Muscle layer of colon (tissue), 2 donors: ENCODE measurements around the gene CYP3A5.
"Not testable (repeated sequence)": the region's sequence is repeated elsewhere in the genome, so short reads cannot be mapped to it uniquely, and the experiment has no call there.

Experiments
- H3K27ac ChIP-seq: one replicate; pipeline ENCODE4 v1.7.0; 2013; ENCODE audit warnings: low read depth, mild to moderate bottlenecking, low read length, moderate library complexity
- H3K27me3 ChIP-seq, 2 donors: one replicate each; pipeline ENCODE4 v1.7.0; 2013; ENCODE audit warnings: low read length in 2 of 2, mild to moderate bottlenecking in 2 of 2; ENCODE audit not compliant: insufficient read depth in 2 of 2, control insufficient read depth in 1 of 2
- H3K36me3 ChIP-seq: one replicate; pipeline ENCODE4 v1.7.0; 2013; ENCODE audit warnings: mild to moderate bottlenecking, low read length; ENCODE audit not compliant: insufficient read depth
- H3K4me1 ChIP-seq: one replicate; pipeline ENCODE4 v1.7.0; 2013; ENCODE audit warnings: mild to moderate bottlenecking, low read length; ENCODE audit not compliant: insufficient read depth
- H3K4me3 ChIP-seq, 2 donors: one replicate each; pipeline ENCODE4 v1.7.0; 2013; ENCODE audit warnings: low read length in 2 of 2, low read depth in 1 of 2, mild to moderate bottlenecking in 1 of 2, moderate library complexity in 1 of 2
- H3K9ac ChIP-seq: one replicate; pipeline ENCODE4 v1.7.0; 2013; ENCODE audit warnings: low read length
- H3K9me3 ChIP-seq: one replicate; pipeline ENCODE4 v1.7.0; 2013; ENCODE audit warnings: mild to moderate bottlenecking, low read length
- donor health status: abdominal sarcoma.
- donor health status: Adenocarcinoma of cecum.

CYP3A5 gene

DNA sequence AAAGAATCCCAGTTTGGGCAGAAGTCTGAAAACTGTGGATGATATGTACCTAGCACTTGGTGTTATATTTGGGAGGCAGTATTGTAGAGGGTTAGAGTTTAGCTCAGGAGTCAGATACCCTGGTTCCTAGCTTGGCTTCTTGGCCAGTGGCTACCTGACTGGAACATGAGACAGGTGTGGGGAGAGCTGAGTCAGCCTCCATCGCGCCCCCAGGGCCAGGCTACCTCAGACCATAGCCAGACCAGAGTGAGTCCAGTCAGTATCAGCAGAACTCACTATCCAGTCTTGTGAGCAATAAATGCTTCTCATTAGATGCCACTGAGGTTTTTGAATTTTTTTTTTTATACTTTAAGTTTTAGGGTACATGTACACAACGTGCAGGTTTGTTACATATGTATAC lies 26.0 kb downstream of the CYP3A5 start:
- no peaks in the 10 kb centered on the region for H3K27me3 ChIP-seq
- no peaks in the 10 kb centered on the region for H3K9me3 ChIP-seq
- H3K4me1 ChIP-seq, result no peaks in the 10 kb centered on the region
- H3K9ac ChIP-seq, result no peak overlapping the region
- no peak overlapping the region for H3K27ac ChIP-seq
- H3K4me3 ChIP-seq, result no peak overlapping the region
- H3K36me3 ChIP-seq, result no peaks in the 10 kb centered on the region

DNA sequence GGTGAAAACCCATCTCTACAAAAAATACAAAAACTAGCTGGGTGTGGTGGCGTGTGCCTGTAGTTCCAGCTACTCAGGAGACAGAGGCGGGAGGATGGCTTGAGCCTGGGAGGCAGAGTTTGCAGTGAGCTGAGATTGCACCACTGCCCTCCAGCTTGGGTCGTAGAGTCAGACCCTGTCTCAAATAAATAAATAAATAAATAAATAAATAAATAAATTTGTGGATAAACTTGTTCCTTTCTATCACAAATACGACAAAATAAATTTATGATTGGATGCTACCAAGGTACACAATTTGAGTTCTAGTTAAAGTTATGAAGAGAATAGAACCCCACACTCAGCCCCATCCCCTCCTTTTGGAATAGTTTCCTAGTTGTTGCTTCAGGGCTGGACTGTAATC lies 26.5 kb downstream of the CYP3A5 start:
- H3K9ac ChIP-seq, H3K27me3 ChIP-seq, H3K36me3 ChIP-seq, H3K4me3 ChIP-seq, H3K9me3 ChIP-seq, H3K4me1 ChIP-seq, H3K27ac ChIP-seq: not testable (repeated sequence)

GRCh38 chr7:99652671-99653070 lies 27.1 kb downstream of the CYP3A5 start:
- H3K9ac ChIP-seq, result no peak overlapping the region
- H3K4me1 ChIP-seq, result no peaks in the 10 kb centered on the region
- H3K36me3 ChIP-seq, result no peaks in the 10 kb centered on the region
- no peak overlapping the region for H3K27ac ChIP-seq
- no peak overlapping the region for H3K4me3 ChIP-seq
- H3K27me3 ChIP-seq, result no peaks in the 10 kb centered on the region
- no peaks in the 10 kb centered on the region for H3K9me3 ChIP-seq

DNA sequence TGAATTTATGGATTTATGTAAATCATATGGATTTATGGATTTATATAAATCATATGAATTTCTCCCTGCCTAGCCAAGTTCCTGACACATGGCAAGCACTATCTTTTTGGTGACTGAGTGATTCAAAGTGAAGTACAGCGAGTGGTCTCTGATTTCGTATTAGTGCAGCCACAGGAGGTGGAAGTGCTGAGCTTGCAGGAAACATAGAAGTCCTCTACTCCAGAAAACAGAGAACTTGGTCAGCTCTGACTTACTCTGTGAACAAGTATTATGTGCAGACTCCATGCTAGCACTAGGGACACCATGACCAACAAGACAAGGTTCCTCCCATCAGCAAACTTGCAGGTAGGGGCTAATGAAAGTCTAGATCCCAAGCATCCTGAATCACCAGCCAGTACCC lies 28.5 kb downstream of the CYP3A5 start:
- Histone ChIP-seq H3K9ac (no peak overlapping the region), H3K36me3 (no peaks in the 10 kb centered on the region), H3K4me3 (no peak overlapping the region), H3K27ac (no peak overlapping the region), H3K9me3 (no peaks in the 10 kb centered on the region), H3K27me3 (no peaks in the 10 kb centered on the region), H3K4me1 (no peaks in the 10 kb centered on the region)

GRCh38 chr7:99648843-99649242 lies 31.0 kb downstream of the CYP3A5 start:
- H3K36me3 ChIP-seq, result peaks cover 4% of the 10 kb centered on the region
- no peaks in the 10 kb centered on the region for H3K9me3 ChIP-seq
- H3K27ac ChIP-seq, result no peak overlapping the region
- H3K9ac ChIP-seq, result no peak overlapping the region
- H3K27me3 ChIP-seq, result no peaks in the 10 kb centered on the region
- no peaks in the 10 kb centered on the region for H3K4me1 ChIP-seq
- no peak overlapping the region for H3K4me3 ChIP-seq

GRCh38 chr7:99645590-99645989 lies 34.2 kb downstream of the CYP3A5 start:
- H3K9me3 ChIP-seq, result no peaks in the 10 kb centered on the region
- H3K9ac ChIP-seq, result no peak overlapping the region
- peaks cover 8% of the 10 kb centered on the region for H3K36me3 ChIP-seq
- no peak overlapping the region for H3K27ac ChIP-seq
- no peak overlapping the region for H3K4me3 ChIP-seq
- no peaks in the 10 kb centered on the region for H3K27me3 ChIP-seq
- no peaks in the 10 kb centered on the region for H3K4me1 ChIP-seq

DNA sequence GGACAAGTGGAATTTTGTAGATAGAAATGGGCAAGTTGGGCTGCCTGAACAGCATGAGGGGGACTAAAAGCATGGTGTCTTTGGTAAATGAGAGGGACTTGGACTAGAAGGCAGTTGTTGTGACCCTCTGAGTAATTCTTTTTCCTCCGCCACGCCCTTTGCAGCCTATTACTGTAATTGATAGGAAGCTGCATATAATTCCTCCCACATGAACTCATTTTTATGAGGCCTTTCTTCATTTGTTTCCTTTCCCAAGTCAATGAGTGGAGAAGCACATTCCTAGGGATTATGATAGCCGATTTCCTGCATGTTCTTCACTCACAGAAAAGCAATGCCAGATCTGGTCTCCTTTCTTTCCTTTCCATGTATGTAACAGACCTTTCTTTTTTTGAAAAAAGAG lies 35.4 kb downstream of the CYP3A5 start:
- H3K27me3 ChIP-seq, result no peaks in the 10 kb centered on the region
- no peak overlapping the region for H3K9ac ChIP-seq
- peaks cover 8% of the 10 kb centered on the region for H3K36me3 ChIP-seq
- H3K27ac ChIP-seq, result no peak overlapping the region
- H3K4me1 ChIP-seq, result no peaks in the 10 kb centered on the region
- no peak overlapping the region for H3K4me3 ChIP-seq
- no peaks in the 10 kb centered on the region for H3K9me3 ChIP-seq

GRCh38 chr7:99643464-99643863 lies 36.3 kb downstream of the CYP3A5 start:
- Histone ChIP-seq H3K27me3 (no peaks in the 10 kb centered on the region), H3K9ac (no peak overlapping the region), H3K36me3 (peaks cover 8% of the 10 kb centered on the region), H3K27ac (no peak overlapping the region), H3K4me1 (no peaks in the 10 kb centered on the region), H3K4me3 (no peak overlapping the region), H3K9me3 (no peaks in the 10 kb centered on the region)

DNA sequence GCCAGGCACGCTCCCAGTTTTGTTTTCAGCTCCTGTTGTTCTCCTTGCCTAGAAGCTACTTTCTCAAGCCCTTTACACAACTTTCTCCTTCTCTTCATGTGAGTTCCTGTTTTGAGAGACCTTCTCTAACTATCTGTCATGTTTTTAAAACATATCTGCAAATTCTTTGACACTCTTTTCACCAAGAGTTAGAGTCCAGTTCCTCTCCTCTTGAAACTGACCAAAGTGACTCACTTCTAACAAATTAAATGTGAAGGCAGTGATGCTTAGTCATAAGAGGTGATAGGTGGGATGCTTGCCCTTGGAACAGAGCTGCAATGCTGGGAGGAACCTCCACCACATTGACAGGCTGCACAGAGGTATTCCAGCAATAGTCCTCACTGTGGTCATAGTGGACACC lies 37.8 kb downstream of the CYP3A5 start:
- peaks cover 8% of the 10 kb centered on the region for H3K36me3 ChIP-seq
- H3K9ac ChIP-seq, result no peak overlapping the region
- no peaks in the 10 kb centered on the region for H3K4me1 ChIP-seq
- no peak overlapping the region for H3K27ac ChIP-seq
- H3K9me3 ChIP-seq, result no peaks in the 10 kb centered on the region
- H3K4me3 ChIP-seq, result no peak overlapping the region
- H3K27me3 ChIP-seq, result no peaks in the 10 kb centered on the region

GRCh38 chr7:99639267-99639666 lies 40.5 kb downstream of the CYP3A5 start:
- no peaks in the 10 kb centered on the region for H3K4me1 ChIP-seq
- H3K9ac ChIP-seq, result no peak overlapping the region
- no peaks in the 10 kb centered on the region for H3K9me3 ChIP-seq
- H3K4me3 ChIP-seq, result no peak overlapping the region
- no peaks in the 10 kb centered on the region for H3K27me3 ChIP-seq
- no peak overlapping the region for H3K27ac ChIP-seq
- peaks cover 3% of the 10 kb centered on the region for H3K36me3 ChIP-seq

DNA sequence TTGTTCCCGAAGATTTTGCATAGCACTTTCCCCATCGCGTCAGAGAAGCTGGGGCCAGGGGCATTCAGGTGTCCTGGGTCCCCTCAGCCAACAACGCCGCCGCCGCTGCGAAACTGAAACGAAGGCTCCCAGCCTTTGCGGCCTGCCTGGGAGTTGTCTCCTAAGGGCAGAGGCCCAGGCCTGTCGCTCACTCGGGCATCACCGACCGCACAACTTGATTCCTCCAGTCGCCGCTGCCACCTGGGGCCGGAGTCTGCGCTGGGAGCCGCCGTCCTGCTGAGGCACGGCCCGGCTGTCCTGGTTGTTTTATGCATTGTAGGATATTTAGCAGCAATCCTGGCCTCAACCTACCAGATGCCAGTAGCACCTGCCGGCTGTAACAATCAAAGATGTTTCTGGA lies 41.1 kb downstream of the CYP3A5 start:
- H3K4me1 ChIP-seq, result no peaks in the 10 kb centered on the region
- no peak overlapping the region for H3K27ac ChIP-seq
- H3K9me3 ChIP-seq, result no peaks in the 10 kb centered on the region
- H3K4me3 ChIP-seq, result no peak overlapping the region
- H3K27me3 ChIP-seq, result no peaks in the 10 kb centered on the region
- peaks cover 8% of the 10 kb centered on the region for H3K36me3 ChIP-seq
- H3K9ac ChIP-seq, result no peak overlapping the region

DNA sequence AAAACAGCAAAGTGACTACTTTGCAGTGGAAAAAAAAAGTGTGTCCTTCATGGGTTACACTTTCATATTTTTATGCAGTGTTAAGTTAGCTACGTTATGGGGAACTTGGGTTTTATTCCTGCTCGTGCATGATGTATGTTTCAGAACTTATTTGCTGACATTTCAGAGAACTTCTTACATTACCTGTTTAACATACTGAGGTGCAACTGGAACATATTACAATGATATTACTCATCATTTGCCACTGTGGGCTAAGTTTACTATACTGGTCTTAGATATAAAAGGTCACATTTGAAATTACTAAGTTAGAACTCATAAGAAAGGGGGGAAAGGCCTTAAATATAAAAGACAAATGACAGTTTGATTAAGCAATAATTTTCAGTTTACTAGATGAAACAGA lies 42.4 kb downstream of the CYP3A5 start:
- not testable (repeated sequence) for H3K9ac ChIP-seq, H3K4me1 ChIP-seq, H3K27ac ChIP-seq, H3K9me3 ChIP-seq, H3K27me3 ChIP-seq, H3K4me3 ChIP-seq, H3K36me3 ChIP-seq
